ENCODE measurements around the gene ZFP1. TPM values are rescaled to one million over a fixed set of nuclear protein-coding genes. Genes with fewer than 3 reads are reported as not detected.
"Not testable (repeated sequence)": the region's sequence is repeated elsewhere in the genome, so short reads cannot be mapped to it uniquely, and the experiment has no call there.

ZFP1 gene
- total and polyA plus RNA-seq, 11 donors = 3.1 to 10.7 (median 5.9) TPM

DNA sequence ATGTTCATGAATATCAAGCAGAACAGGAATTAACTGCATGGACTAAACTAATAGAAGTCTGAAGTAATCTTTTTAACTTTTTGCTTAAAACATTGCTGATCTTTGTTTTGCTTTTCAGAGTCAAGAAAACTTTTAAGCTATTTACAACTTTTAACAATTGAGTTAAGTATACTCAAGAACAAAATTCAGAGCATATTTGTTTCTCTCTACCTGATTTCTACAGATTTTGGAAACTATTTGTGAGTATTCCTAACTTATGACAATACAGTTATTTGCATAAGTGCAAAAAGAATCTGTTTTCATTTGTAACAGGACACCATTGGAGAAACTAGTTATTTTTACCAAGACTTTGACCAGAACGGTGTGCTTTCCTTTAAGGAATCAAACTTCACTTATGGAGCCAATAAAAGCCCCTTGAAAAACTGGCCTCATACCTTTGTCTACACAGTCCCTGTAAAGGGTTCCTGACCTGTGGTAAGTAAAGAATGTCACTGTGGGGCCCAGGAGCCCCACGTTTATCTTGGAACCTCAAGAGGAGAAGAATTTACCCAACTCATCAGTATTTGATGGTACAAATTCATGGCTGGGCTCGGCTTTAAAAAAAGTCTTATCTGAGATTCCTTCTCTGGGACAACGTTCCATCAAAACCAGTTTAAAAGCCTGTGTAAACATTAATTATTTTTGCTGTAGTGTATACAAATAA lies 20.5 kb upstream of the ZFP1 start:
- DNase-seq = no peak
- Histone ChIP-seq H3K4me1 (no peaks in the 10 kb centered on the region), H3K27ac (no peak overlapping the region), H3K9me3 (peaks cover 0 to 13% (median under 1%) of the 10 kb centered on the region in 12 donors), H3K4me3 (no peak overlapping the region), H3K27me3 (no peaks in the 10 kb centered on the region), H3K36me3 (no peaks in the 10 kb centered on the region)
- ATAC-seq = no peak
- 69 to 79% (median 73%) methylated on average over 4 of the region's 4 CpGs for WGBS, 4 donors
- TF ChIP-seq POLR2A (IDR thresholded peaks at IDR 0.05) = no peak
- TF ChIP-seq, protein P1, sequence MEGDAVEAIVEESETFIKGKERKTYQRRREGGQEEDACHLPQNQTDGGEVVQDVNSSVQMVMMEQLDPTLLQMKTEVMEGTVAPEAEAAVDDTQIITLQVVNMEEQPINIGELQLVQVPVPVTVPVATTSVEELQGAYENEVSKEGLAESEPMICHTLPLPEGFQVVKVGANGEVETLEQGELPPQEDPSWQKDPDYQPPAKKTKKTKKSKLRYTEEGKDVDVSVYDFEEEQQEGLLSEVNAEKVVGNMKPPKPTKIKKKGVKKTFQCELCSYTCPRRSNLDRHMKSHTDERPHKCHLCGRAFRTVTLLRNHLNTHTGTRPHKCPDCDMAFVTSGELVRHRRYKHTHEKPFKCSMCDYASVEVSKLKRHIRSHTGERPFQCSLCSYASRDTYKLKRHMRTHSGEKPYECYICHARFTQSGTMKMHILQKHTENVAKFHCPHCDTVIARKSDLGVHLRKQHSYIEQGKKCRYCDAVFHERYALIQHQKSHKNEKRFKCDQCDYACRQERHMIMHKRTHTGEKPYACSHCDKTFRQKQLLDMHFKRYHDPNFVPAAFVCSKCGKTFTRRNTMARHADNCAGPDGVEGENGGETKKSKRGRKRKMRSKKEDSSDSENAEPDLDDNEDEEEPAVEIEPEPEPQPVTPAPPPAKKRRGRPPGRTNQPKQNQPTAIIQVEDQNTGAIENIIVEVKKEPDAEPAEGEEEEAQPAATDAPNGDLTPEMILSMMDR (IDR thresholded peaks at IDR 0.05) = no peak
- intact Hi-C loops (cut with DNase I) = loop anchor here in 1 of 10 donors (10.0 kb wide), 1 partner anchor 413 kb away; no protein-coding TSS in a partner anchor

DNA sequence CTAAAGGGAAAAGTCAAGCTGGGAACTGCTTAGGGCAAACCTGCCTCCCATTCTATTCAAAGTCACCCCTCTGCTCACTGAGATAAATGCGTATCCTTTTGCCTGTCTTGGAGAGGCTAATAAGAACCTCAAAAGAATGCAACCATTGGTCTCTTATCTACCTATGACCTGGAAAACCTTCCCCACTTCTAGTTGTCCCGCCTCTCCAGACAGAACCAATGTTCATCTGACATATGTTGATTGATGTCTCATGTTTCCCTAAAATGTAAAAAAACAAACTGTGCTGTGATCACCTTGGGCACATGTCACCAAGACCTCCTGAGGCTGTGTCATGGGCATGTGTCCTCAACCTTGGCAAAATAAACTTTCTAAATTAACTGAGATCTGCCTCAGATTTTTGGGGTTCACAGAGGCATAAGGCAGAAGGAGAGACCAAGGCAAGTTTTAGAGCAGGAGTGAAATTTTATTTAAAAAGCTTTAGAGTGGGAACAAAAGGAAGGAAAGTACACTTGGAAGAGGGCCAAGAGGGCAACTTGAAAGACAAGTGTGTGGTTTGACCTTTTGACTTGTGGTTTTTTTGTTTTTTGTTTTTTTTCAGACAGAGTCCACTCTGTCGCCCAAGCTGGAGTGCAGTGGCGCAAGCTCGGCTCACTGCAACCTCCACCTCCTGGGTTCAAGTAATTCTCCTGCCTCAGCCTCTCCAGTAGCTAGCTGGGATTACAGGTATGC lies 18.7 kb upstream of the ZFP1 start:
- not testable (repeated sequence) for ATAC-seq, H3K27ac ChIP-seq, H3K27me3 ChIP-seq, DNase-seq, H3K4me3 ChIP-seq, H3K36me3 ChIP-seq, H3K4me1 ChIP-seq
- H3K9me3 ChIP-seq = peaks cover 0 to 11% (median 0%) of the 10 kb centered on the region in 12 donors
- intact Hi-C loops (cut with DNase I) = loop anchor here in 2 of 10 donors (10.0 kb wide), 2 partner anchors 415 to 425 kb away; partner anchors contain the start of gene MLKL (in 1 of the 2)
- WGBS, 4 donors = 80 to 86% (median 84%) methylated on average over 5 of the region's 5 CpGs

DNA sequence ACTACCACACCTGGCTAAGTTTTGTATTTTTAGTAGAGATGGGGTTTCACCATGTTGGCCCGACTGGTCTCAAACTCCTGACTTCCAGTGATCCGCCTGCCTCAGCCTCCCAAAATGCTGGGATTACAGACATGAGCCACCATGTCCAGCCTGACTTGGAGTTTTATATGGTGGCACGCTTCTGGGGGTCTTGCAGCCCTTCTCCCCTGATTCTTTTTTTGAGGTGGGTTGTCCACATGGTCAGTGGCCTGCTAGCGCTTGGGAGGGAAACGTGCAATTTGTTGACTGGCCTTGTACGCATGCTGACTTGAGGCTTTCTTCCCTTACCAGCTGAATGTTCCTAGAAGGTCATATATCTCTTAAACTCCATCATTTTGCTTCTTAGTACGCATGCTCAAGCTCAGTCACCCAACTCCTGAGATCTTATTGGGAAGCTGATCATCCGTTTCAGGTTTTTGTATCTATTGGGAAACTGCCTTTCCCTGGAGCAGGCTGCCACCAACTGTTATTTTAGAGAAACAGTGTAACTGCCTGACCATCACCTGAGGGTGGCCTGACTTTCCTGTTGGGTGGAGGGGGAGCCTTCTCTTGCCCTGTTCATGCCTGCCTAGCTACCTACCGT lies 18.1 kb upstream of the ZFP1 start:
- 74 to 84% (median 82%) methylated on average over 9 of the region's 9 CpGs for WGBS, 4 donors
- Histone ChIP-seq H3K4me1 (no peaks in the 10 kb centered on the region), H3K9me3 (peaks cover 0 to 11% (median 0%) of the 10 kb centered on the region in 12 donors), H3K27me3 (no peaks in the 10 kb centered on the region), H3K27ac (no peak overlapping the region), H3K4me3 (no peak overlapping the region), H3K36me3 (no peaks in the 10 kb centered on the region)
- no peak for DNase-seq
- TF ChIP-seq POLR2A (IDR thresholded peaks at IDR 0.05) = no peak
- TF ChIP-seq, protein P1 (IDR thresholded peaks at IDR 0.05) = peak in 8 of 12 donors; percentile 16 to 51 (median 26)
- intact Hi-C loops (cut with DNase I) = loop anchor here in 1 of 10 donors (10.0 kb wide), 1 partner anchor 425 kb away; the partner anchor contains the start of gene MLKL
- ATAC-seq = peak in 1 of 4 donors; percentile 56

DNA sequence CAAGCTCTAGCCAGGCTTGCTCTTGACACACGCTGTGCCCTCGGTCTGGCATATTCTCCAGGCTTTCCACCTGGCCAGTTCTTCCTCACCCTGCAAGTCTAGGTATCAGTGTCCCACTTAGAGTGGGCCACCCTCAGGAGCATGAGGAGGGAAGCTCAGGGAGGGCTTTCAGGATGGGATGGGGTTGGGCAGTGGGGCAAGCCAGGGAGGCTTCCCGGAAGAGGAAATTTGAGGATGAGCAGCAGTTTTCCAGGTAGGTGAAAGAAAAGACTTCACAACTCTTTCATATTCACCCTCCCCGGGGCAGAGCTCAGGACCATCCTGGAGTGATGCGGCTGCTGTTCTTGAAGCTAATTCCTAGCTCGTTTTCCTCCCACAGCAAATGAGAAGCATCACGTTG lies 17.2 kb upstream of the ZFP1 start:
- no peak for ATAC-seq

More for the DNA sequence above, 17.2 kb upstream of the ZFP1 start:
- H3K27ac ChIP-seq = no peak overlapping the region
- 58 to 71% (median 65%) methylated on average over 7 of the region's 7 CpGs for WGBS, 4 donors
- no peaks in the 10 kb centered on the region for H3K27me3 ChIP-seq
- no peak for DNase-seq
- peaks cover 0 to 11% (median 0%) of the 10 kb centered on the region in 12 donors for H3K9me3 ChIP-seq
- TF ChIP-seq, protein P1 (IDR thresholded peaks at IDR 0.05) = no peak
- TF ChIP-seq POLR2A (IDR thresholded peaks at IDR 0.05) = no peak
- intact Hi-C loops (cut with DNase I) = loop anchor here in 1 of 10 donors (10.0 kb wide), 1 partner anchor 426 kb away; the partner anchor contains the start of gene MLKL
- H3K4me1 ChIP-seq = no peaks in the 10 kb centered on the region
- H3K36me3 ChIP-seq = no peaks in the 10 kb centered on the region
- H3K4me3 ChIP-seq = no peak overlapping the region
